ENCODE measurements around the gene CCDC86.

The CCDC86 gene

DNA sequence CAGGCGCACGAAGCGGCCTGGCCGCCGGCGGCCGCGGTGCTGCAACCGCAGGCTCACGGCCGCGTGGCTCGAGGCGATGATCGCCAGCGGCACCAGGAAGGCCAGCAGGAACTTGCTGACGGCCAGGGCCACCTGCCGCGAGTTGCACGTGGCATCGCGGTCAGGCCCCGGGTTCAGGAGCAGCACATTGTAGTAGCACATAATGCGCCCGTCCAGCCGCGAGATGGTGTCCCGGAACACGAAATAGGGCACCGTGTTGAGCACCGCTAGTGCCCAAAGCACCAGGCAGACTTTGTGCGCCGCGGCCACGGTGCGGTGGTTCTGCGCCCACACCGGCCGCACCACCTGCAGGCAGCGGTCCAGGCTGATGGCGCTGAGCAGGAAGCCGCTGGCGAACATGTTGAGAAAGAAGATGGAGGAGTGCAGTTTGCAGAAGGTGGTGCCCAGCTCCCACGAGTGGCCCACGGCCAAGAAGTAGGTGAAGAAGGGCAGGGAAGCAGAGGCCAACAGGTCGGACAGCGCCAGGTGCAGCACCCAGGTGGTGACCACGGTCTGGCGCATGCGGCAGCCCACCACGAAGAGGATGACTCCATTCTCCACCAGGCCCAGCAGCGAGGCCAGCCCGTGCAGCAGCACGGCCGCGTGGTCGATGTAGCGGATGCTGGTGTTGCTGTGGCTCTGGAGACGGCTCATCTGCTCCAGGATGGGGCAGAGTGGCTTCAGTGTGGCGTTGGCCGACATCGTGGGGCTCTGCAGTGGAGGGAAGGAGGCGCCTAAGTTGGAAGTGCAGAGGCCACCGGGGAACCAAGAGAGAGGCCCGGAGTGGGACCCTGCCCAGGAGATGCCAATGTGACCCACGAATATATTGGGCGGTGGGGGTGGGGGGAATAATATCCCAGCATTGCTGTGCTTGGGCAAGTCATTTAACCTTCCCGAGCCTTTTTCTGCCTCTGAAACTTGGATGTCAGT is 11.4 kb downstream of the CCDC86 start:
- no peak for DNase-seq (ENCODE audit: low read depth)
- H3K4me3 ChIP-seq (ENCODE audit: low read depth, low read length): no peak overlapping the region
- TF ChIP-seq, protein P1, sequence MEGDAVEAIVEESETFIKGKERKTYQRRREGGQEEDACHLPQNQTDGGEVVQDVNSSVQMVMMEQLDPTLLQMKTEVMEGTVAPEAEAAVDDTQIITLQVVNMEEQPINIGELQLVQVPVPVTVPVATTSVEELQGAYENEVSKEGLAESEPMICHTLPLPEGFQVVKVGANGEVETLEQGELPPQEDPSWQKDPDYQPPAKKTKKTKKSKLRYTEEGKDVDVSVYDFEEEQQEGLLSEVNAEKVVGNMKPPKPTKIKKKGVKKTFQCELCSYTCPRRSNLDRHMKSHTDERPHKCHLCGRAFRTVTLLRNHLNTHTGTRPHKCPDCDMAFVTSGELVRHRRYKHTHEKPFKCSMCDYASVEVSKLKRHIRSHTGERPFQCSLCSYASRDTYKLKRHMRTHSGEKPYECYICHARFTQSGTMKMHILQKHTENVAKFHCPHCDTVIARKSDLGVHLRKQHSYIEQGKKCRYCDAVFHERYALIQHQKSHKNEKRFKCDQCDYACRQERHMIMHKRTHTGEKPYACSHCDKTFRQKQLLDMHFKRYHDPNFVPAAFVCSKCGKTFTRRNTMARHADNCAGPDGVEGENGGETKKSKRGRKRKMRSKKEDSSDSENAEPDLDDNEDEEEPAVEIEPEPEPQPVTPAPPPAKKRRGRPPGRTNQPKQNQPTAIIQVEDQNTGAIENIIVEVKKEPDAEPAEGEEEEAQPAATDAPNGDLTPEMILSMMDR (IDR thresholded peaks at IDR 0.05; ENCODE audit: control insufficient read depth, extremely low read depth, insufficient read depth): no peak

DNA sequence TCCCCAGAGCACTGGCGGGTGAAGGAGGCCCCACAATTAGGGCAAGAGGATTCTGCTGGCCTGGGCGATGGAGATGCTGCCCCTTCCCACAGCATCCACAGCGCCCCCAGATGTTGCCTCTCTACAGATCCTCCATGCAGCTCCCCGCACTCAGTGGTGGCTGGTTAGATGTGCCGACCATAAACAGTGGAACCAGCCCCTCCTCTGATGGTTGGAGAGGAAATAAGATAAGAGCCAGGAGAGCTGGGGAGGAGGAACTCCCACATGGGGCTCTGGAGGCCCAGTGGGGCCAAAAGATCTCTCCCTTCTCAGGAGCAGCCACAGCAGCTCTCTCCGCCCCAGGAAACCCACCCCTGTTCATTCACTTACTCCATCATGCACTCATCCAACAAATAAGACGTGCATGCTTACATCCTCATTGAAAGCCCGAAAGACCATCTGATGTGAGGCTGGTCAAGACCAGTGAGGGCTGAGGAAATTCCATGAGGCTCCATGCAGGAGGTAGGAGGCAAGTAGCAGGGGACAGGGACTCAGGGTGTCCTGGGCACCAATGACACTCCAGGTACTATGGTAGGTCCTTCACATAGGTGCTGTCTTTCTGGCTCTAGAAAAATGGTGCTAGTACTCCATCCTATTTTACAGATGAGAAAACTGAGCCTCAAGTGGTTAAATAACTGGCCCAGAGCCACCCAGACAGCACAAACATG is 12.4 kb downstream of the CCDC86 start:
- TF ChIP-seq, protein P1 (IDR thresholded peaks at IDR 0.05; ENCODE audit: control insufficient read depth, extremely low read depth, insufficient read depth): no peak
- no peak for DNase-seq (ENCODE audit: low read depth)
- H3K4me3 ChIP-seq (ENCODE audit: low read depth, low read length): no peak overlapping the region

DNA sequence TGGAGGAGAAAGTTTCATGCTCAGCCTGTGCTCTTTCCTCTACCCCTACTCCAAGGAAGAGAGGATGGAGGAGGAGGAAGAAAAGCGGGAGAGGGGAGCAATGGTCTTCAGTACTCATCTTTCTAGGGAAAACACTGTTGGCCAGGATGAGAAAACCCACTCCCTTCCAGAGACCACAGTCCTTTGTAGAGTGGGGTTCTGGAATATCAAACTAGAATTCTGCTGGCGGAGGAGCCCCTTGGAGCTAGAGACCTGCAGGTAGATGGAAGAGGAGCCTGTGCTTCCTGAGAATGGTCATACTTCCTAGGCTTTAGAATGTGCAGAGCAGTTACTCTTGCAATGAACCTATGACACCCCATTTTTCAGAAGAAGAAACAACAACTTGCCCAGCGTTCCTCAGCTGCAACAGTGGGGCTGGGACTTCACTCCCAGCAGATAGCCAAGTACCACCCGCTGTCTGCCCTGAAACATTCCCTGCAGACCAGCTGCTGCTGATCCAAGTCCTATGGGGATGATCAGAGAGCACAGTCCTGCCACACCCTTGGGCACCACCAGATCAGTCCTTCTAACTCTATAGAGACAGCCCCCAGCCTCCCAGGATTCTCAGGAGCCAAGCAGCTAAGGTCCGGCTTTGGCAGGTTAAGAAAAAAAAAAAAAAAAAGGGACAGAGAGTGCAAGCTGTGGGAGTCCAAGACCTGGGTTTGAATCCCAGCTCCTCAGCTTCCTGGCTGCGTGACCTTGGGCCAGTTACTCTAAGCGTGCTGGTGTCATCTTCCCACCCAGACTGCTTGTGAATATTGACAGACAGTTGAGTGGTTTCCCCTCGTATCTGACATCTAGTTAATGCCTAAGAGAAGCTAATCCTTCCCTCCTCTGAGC is 13.2 kb downstream of the CCDC86 start:
- H3K4me3 ChIP-seq (ENCODE audit: low read depth, low read length): no peak overlapping the region
- DNase-seq (ENCODE audit: low read depth): no peak
- TF ChIP-seq, protein P1 (IDR thresholded peaks at IDR 0.05; ENCODE audit: control insufficient read depth, extremely low read depth, insufficient read depth): no peak

DNA sequence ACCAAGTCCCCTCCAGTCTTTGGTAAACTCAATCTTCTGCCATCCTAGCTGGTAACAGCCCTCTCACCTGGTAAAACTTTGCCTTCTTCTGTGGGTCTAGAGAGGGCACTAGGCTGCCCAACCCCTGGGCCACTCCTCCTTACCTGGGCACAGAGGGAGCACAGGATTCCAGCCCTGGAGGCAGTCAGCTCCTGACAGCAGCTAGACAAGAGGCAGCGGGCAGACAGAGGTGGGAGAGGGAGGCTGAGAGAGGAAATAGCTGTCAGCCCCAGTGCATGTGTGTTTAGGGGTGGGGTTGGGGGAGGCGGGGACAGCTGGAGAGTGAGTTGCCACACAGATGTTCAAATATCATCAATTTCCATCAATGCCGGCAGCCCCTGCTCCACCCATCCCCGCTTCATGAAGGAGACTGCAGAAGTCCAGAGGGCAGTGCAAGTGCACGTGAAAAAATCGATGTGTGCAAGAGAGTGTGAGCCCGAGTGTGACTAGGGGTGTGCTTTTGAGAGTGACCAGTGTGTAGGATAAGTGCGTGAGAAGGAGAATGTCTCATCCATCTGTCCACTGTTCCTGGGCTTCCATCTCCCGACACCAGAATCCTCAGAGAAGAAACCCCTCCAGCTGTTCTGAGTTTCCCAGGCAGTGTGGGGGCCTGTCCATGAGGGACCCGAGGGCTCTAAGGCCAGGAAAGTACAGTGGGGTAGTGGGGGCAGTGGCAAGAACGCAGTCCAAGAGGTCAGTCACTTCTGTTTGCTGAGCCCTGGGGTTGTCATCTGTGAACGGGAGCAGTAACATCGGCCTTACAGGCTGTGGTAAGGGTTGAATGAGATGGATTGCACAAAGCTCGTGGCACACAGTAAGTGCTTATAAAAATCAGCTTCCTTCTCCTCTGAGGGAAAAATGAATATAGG is 14.1 kb downstream of the CCDC86 start, which contains the start of gene PTGDR2:
TSS of gene PTGDR2 (minus strand) at position 225 of the 908 bp plus-strand sequence. CDS start 2,228 bp downstream, outside the sequence.
- no peak for DNase-seq (ENCODE audit: low read depth)
- no peak within 1 kb of the TSS for H3K4me3 ChIP-seq (ENCODE audit: low read depth, low read length)
- TF ChIP-seq, protein P1 (IDR thresholded peaks at IDR 0.05; ENCODE audit: control insufficient read depth, extremely low read depth, insufficient read depth): no peak

DNA sequence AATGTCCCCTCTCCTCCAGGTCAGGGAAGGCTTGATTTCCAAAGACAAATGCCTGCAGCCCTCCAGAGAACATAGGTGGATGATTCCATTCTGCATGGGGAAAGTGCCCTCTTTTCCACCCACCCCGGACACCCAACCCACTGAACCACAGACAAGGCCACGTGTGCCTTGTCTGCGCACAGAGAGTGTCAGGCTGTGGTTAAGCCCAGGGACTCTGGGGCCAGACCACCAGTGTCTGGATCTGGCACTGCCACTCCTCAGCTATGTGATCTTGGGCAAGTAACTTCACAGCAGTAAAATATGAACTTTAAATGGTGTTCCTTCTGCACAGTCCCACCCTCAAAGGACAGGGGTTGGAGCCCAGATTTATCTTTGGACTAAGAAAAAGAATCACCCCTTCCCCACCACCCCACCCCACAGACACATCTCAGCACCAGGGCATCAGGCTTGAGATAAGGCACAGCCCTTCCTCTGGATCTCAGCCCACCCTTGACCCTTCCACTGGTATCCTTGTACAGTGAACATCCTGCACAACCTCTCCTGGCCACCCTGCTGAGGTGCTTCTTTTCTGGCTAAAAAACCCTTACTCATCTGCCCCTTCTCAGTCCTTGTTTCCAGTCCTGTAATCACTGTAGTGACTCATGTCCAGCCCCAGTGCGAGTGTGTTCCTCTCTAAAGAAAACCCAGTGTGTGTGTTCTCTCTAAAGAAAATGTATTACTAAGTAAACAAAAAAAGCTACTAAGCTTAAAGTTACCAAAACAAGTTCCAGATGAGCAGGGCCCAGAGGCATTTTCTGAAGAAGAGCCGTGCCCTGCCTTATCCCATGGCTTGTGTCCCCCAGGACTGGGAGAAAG is 15.7 kb downstream of the CCDC86 start:
- TF ChIP-seq, protein P1 (IDR thresholded peaks at IDR 0.05; ENCODE audit: control insufficient read depth, extremely low read depth, insufficient read depth): no peak
- no peak overlapping the region for H3K4me3 ChIP-seq (ENCODE audit: low read depth, low read length)
- no peak for DNase-seq (ENCODE audit: low read depth)

All from LNCaP clone FGC (cell line).